GM12874 (cell line): Measurements from ENCODE around the gene PGGHG.

ENCODE experiments used
- TF ChIP-seq, protein P1 (sequence below): IDR thresholded peaks from 2 replicates; pipeline ENCODE4 v1.5.1; 2011; ENCODE audit warnings: low read depth, mild to moderate bottlenecking, control low read depth, low read length, moderate library complexity; ENCODE audit not compliant: insufficient read depth

Gene PGGHG

DNA sequence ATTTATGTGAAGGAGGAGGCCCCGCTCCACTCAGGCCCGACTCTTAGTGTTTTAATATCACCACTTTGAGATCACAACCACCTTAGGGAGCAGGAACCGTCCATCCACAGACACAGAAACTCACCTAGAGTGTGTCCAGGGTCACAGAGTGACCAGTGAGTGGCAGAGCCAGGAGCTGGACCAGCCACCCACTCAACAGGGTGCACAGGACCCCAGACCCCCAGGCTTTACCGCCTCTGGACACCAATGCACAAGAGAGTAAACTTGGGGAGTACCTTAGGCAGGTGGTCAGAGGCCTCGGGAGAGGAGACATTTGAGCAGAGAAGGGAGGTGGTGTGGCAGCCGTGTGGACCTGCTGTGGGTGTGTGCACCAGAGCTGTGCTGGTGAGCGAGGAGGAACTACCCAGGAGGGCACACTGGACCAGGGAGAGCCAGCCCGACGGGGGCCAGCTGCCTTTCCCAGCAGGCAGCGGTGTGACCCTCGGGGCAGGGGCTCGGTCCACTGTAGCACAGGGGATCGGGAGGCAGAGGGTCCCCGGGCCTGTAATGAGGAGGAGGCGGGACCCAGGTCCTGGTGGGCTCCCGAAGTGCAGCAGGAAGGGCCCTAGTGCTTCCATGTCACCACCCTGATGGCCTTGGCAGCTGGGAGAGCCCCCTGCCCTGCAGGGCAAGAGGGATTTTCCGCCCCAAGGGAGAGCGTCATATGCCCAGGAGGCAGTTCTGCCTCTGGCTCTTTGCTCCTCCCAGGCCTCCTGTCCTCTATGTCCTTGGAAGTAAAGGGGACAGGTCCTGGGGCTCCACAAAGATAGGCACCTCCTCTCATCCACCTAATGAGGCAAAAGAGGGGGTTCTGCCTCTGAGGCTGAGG is 18.2 kb upstream of the PGGHG start:
- TF ChIP-seq, protein P1, sequence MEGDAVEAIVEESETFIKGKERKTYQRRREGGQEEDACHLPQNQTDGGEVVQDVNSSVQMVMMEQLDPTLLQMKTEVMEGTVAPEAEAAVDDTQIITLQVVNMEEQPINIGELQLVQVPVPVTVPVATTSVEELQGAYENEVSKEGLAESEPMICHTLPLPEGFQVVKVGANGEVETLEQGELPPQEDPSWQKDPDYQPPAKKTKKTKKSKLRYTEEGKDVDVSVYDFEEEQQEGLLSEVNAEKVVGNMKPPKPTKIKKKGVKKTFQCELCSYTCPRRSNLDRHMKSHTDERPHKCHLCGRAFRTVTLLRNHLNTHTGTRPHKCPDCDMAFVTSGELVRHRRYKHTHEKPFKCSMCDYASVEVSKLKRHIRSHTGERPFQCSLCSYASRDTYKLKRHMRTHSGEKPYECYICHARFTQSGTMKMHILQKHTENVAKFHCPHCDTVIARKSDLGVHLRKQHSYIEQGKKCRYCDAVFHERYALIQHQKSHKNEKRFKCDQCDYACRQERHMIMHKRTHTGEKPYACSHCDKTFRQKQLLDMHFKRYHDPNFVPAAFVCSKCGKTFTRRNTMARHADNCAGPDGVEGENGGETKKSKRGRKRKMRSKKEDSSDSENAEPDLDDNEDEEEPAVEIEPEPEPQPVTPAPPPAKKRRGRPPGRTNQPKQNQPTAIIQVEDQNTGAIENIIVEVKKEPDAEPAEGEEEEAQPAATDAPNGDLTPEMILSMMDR = no peak

DNA sequence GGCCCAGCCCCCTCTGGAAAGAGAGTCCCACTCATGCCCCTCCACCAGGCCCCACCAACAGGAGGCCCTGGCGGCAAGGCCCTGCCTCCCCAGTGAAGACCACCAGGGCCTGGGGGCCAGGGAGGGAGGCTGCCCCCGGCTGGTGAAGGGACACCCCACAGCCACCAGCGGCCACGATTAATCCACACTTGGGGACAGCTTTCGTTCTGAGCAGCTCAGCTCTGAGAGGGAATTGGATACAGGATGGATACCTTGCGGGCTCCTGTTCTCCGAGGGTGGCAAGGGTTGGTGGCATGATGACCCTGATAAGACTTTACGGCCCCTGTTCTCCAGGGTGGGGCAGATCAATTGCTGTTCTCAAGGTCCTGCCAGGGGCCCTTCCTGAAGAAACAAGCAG is 17.6 kb upstream of the PGGHG start:
- TF ChIP-seq, protein P1 = no peak

DNA sequence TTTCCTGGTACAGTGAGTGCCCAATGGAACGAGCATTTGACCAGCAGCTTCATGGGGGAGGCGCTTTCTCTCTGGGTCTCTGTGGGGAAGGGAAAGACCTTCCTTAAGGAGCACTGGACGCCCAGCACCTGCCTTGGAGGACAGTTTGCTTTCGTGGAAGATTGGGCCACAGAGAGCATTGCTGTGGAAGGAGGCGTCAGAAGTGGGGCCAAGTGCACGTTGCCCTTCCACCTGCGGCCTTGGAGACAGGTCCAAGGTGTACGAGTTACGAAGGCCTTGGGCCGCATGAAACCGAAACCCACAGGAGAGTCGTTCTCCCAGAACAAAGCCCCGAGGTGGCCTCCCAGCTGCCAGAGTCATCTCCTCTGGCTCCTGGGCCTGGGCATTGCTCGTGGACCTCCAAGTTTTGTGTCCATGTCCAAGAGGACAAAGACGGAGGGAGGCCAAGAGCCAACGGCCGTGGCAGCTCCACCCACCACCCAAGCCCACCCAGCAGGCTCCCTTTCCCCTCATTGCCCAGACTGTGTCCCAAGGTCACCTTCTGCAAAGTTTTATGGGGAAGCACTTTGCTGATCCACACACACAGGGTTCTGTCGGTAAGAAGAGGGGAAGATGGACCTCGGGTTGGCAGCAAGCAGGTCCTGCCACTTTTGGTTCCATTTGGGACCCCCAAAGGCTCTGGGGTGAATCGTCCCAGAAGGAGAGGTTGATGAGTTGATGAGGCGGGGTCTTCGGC is 16.6 kb upstream of the PGGHG start:
- TF ChIP-seq, protein P1 = no peak

DNA sequence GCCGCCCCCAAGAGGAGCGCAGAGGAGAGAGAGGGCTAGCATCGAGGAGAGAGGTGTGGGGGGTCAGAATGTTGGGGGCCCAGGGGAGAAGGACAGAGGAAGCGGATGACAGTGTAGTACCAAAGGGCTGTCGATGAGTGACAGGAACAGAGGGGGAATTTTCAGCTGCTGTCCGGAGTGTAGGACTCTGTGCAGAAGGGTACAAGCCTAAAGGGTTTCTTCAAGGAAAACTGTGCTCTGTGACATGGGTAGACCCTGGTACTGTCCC is 16.1 kb upstream of the PGGHG start:
- TF ChIP-seq, protein P1 = no peak

DNA sequence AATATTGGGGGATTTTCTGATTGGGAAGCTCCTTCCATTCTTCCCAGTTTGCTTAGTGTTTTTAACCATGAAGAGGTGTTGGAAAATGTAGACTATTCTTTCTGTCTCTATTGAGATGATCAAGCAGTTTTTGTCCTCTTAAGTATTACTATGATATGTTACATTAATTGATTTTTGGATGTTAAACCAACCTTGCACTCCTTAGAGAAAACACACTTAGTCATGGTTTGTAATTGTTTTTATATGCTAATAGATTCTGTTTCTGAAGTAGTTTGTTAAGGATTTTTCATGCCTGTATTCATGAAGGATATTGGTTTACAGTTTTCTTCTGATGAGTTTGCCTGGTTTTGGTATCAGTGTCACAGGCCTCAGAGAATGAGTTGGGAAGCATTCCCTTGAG is 12.7 kb upstream of the PGGHG start:
- TF ChIP-seq, protein P1 = no peak

DNA sequence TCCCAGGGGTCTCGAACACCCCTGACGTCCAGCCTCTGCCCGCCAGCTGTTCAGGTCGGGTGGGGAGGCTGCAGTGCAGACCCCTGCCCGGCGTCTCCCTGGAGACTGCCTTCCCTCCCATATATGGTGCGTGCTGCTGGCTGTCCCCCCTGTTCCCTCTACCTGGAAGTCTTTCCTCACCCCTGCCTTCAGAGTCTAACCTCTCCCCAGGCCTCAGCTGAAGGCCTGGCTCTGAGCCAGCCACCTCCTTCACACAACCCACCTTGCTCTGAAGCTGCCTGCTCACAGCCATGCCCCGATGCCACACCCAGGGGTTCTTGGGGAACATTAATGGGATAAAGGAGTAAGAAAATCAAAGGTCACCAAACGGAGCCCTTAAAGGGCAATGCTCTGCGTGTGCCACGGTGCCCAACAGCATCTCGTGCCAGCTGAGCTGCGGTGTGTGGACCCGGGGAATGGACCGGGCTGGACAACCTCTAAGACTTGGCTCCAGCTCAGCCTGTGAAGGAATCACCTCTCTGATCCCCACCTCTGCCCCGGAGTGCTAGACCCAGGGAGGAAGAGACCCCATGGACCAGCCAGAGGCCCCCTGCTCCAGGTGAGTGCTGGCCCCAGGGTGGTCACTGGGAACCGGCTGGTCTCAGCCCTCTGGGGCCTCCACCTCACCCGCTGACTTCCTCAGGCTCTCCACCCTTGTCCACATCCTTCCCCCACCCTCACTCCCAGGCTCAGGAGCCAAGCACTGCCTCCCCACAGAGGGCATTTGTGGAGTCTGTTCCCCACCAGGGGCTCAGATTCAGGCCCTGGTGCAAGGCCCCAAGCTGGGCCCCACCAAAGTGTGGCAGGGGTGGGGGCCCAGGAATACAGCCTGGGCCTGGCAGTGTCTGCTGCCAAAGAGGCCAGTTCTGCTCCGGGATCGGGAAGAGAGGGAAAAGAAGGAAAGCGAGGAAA is 10.7 kb upstream of the PGGHG start, which contains the start of gene NLRP6:
Gene NLRP6 (plus strand): TSS at position 407 of the 951 bp plus-strand sequence. CDS start 163 bp downstream, at position 570.
- TF ChIP-seq, protein P1 = no peak
